Ishikawa (cell line): Measurements from ENCODE around the gene SNX19.

Experiments used
- FOXM1 ChIP-seq: IDR thresholded peaks from 2 replicates; pipeline ENCODE4 v1.6.1; 2012; ENCODE audit warnings: low read depth, borderline replicate concordance
- TCF12 ChIP-seq: IDR thresholded peaks from 2 replicates; pipeline ENCODE4 v1.6.1; 2012; ENCODE audit warnings: low read depth

DNA sequence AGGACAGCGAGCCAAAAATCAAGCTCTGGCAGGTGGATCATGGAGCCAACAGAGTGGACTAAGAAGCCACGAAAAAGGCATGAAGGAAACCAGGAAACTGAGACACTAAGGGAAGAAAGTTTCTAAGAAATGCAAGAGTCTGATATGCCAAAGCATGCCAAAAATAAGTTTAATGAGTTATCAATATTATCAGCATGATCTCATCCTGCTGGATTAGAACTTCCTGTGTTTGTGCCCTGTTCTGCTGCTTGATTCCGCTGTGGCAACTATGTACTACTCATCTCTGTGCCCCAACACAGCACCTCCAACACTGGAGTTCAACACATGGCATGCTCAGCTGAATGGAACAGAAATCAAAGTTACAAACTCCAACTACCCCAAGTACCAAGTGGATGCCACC lies 10.8 kb downstream of the SNX19 start:
- TF ChIP-seq TCF12 = no peak
- no peak for TF ChIP-seq FOXM1
